Ureter (tissue), 1 donor: ENCODE results near the gene C1orf56. TPM values are rescaled to one million over a fixed set of nuclear protein-coding genes. Genes with fewer than 3 reads are reported as not detected.
"Not testable (repeated sequence)": the region's sequence is repeated elsewhere in the genome, so short reads cannot be mapped to it uniquely, and the experiment has no call there.

Experiments
- DNase-seq: peaks from one replicate; pipeline ENCODE4 v3.0.0-alpha.2; 2020; ENCODE audit warnings: low spot score
- total RNA-seq: library from RNA; stranded (reverse); gene quantifications from one replicate; pipeline ENCODE4 v1.2.4, GENCODE V29; 2023
- donor health status: DM: yes; HTN: yes; CAD: no.

The C1orf56 gene
- total RNA-seq, 1 donor from 2014 or later, result 5.9 TPM

GRCh38 chr1:151060657-151061421 is 13.3 kb downstream of the C1orf56 start:
- DNase-seq, result no peak

- DNase-seq, result no peak
Observed at GRCh38 chr1:151061704-151062103, 14.2 kb downstream of the C1orf56 start.

GRCh38 chr1:151062741-151063371 is 15.3 kb downstream of the C1orf56 start:
- no peak for DNase-seq

GRCh38 chr1:151065089-151065645 is 17.6 kb downstream of the C1orf56 start:
- DNase-seq, result no peak

GRCh38 chr1:151067185-151067584 is 19.6 kb downstream of the C1orf56 start:
- no peak for DNase-seq

- no peak for DNase-seq
Observed at GRCh38 chr1:151069103-151069486, 21.5 kb downstream of the C1orf56 start.

- DNase-seq, result peak; percentile 93
Observed at GRCh38 chr1:151070474-151071276, 23.1 kb downstream of the C1orf56 start, which contains the start of gene GABPB2. Gene GABPB2 (plus strand): TSS chr1:151070761. CDS start chr1:151088190, 17,429 bp downstream.

- no peak for DNase-seq
Observed at GRCh38 chr1:151072224-151072623, 24.7 kb downstream of the C1orf56 start.

GRCh38 chr1:151085953-151086559 is 38.5 kb downstream of the C1orf56 start:
- no peak for DNase-seq

GRCh38 chr1:151097426-151097825 is 49.9 kb downstream of the C1orf56 start:
- DNase-seq, result not testable (repeated sequence)

- no peak for DNase-seq
Observed at GRCh38 chr1:151098126-151098525, 50.6 kb downstream of the C1orf56 start.

Other genes with a start within 250 kb of the C1orf56 start
- 26.5 TPM for gene CTSK, start 239.5 kb upstream of the C1orf56 start, total RNA-seq
- gene ARNT, start 171.2 kb upstream of the C1orf56 start, total RNA-seq, result 47.0 TPM
- gene CTXND2, start 160.6 kb upstream of the C1orf56 start, total RNA-seq, result not detected
- 56.9 TPM for gene SETDB1, start 121.4 kb upstream of the C1orf56 start, total RNA-seq
- gene CERS2, start 72.9 kb upstream of the C1orf56 start, total RNA-seq, result 138 TPM
- 39.7 TPM for gene ANXA9, start 65.5 kb upstream of the C1orf56 start, total RNA-seq
- 34.0 TPM for gene MINDY1, start 40.8 kb upstream of the C1orf56 start, total RNA-seq
- 26.7 TPM for gene PRUNE1, start 39.3 kb upstream of the C1orf56 start, total RNA-seq
- gene BNIPL, start 11.2 kb upstream of the C1orf56 start, total RNA-seq, result 10.5 TPM
- gene CDC42SE1, start 11.9 kb downstream of the C1orf56 start, total RNA-seq, result 172 TPM
- 1.4 TPM for gene MLLT11, start 12.6 kb downstream of the C1orf56 start, total RNA-seq
- 26.6 TPM for gene GABPB2, start 23.0 kb downstream of the C1orf56 start, total RNA-seq
- gene SEMA6C, start 98.9 kb downstream of the C1orf56 start, total RNA-seq, result 6.2 TPM
- gene TNFAIP8L2, start 108.9 kb downstream of the C1orf56 start, total RNA-seq, result 0.34 TPM
- gene LYSMD1, start 118.2 kb downstream of the C1orf56 start, total RNA-seq, result 12.0 TPM
- gene SCNM1, start 118.4 kb downstream of the C1orf56 start, total RNA-seq, result 24.2 TPM
- 2.0 TPM for gene TMOD4, start 128.2 kb downstream of the C1orf56 start, total RNA-seq
- gene VPS72, start 142.4 kb downstream of the C1orf56 start, total RNA-seq, result 52.1 TPM
- 55.9 TPM for gene PIP5K1A, start 150.8 kb downstream of the C1orf56 start, total RNA-seq
- gene PSMD4, start 207.0 kb downstream of the C1orf56 start, total RNA-seq, result 120 TPM
- gene ZNF687, start 234.5 kb downstream of the C1orf56 start, total RNA-seq, result 27.8 TPM